Vagina (tissue), 2 donors: ENCODE measurements around the gene PLEKHG3.

Experiments used
- POLR2A ChIP-seq, 2 donors: fragments of 450-650 bp; IDR thresholded peaks; one replicate each; pipeline ENCODE4 v1.6.1; 2017; ENCODE audit warnings: antibody characterized with exemption in 2 of 2, mild to moderate bottlenecking in 2 of 2, moderate library complexity in 2 of 2
- POLR2AphosphoS5 ChIP-seq, 2 donors: sonication (generic); formaldehyde crosslinking; IDR thresholded peaks; one replicate each; pipeline ENCODE4 v1.9.0; 2017; ENCODE audit warnings: antibody characterized with exemption in 2 of 2, mild to moderate bottlenecking in 2 of 2, low read depth in 1 of 2; ENCODE audit not compliant: insufficient read depth in 1 of 2
- TF ChIP-seq, protein P1 (sequence below), 3 experiments: fragments of 450-650 bp in 2 of 3; fragments of 200-600 bp in 1 of 3; sonication (generic) in 1 of 3; IDR thresholded peaks; one replicate each; pipeline ENCODE4 v1.5.1; 2017 to 2019; ENCODE audit warnings: antibody characterized with exemption in 3 of 3, mild to moderate bottlenecking in 2 of 3, moderate library complexity in 2 of 3

DNA sequence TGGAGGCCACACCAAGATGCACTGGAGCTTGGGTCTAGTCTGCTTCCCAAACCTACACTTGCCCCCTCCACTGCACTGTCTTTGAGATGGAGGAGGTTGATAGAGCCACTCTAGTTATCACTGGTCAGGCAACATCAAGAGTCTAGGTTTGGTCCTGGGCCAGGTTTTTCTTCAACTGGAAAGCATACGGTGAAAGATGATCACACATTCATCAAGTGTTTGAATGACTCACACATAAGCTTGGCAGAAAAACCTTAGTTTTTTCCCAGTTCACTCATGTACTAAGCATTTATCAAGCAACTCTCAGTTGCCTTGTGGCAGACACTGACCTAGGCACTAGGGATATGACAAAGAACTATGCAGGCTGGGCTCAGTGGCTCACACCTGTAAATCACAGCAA is 84.5 kb downstream of the PLEKHG3 start:
- TF ChIP-seq, protein P1, sequence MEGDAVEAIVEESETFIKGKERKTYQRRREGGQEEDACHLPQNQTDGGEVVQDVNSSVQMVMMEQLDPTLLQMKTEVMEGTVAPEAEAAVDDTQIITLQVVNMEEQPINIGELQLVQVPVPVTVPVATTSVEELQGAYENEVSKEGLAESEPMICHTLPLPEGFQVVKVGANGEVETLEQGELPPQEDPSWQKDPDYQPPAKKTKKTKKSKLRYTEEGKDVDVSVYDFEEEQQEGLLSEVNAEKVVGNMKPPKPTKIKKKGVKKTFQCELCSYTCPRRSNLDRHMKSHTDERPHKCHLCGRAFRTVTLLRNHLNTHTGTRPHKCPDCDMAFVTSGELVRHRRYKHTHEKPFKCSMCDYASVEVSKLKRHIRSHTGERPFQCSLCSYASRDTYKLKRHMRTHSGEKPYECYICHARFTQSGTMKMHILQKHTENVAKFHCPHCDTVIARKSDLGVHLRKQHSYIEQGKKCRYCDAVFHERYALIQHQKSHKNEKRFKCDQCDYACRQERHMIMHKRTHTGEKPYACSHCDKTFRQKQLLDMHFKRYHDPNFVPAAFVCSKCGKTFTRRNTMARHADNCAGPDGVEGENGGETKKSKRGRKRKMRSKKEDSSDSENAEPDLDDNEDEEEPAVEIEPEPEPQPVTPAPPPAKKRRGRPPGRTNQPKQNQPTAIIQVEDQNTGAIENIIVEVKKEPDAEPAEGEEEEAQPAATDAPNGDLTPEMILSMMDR (IDR thresholded peaks at IDR 0.05) = no peak
- no peak for TF ChIP-seq POLR2A (IDR thresholded peaks at IDR 0.05)
- no peak for TF ChIP-seq POLR2AphosphoS5 (IDR thresholded peaks at IDR 0.05; ENCODE audit: insufficient read depth in 1 of 2, low read depth in 1 of 2)
